ENCODE results near the gene BLID.

The BLID gene

DNA sequence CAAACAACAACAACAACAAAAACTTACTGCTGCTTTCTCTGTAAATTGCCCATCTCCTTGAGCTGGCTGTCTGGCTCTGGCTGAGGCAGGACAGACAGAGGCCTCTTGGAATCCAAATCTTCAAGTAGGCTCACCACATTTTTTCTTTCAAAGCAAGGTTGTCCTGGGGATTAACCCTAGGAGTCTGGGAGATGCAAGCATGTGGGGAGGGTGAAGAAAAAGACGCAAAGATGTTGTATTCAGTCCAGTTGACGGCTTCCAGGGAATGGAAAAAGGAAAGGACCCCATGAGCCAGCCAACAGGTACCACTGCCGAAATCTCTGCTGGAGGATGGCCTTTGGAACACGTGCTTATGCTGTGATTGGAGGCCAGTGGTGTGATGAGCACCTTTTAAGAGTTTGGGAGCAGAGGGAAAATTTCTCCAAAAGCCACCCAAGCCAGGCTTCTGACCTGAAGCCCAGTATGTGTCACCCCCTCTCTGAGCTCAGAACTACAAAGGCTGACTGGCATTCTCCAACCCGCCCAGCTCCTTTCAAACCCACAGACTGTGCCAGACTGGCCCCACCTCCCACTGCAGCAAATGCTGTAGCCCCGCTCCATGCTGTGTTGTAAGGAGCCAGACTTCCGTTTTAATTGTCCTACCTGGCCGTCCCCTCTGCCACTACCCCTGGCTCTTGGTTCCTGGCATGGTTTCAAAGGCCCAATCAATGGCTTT is 10.8 kb downstream of the BLID start:
- DNase-seq (ENCODE audit: low read depth in 2 of 2): no peak

DNA sequence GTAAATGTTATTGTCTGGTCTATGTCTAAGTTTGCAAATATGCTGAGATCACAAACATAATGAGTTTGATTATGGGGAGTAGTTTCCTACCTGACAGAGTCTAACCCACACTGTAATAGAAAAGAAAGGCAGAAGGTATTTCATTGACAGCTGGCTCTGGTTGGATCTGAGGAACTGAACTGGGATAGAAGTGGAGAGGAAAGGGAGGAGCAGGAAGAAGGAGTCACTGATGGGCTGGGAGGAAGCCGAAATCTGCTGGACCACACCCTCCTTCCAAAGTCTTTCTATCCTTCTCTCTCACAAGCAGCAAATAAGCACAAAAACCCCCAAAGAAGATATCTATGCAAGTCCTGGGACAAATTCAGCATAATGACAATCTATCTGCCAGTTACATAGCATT is 11.7 kb downstream of the BLID start:
- DNase-seq (ENCODE audit: low read depth in 2 of 2): no peak

DNA sequence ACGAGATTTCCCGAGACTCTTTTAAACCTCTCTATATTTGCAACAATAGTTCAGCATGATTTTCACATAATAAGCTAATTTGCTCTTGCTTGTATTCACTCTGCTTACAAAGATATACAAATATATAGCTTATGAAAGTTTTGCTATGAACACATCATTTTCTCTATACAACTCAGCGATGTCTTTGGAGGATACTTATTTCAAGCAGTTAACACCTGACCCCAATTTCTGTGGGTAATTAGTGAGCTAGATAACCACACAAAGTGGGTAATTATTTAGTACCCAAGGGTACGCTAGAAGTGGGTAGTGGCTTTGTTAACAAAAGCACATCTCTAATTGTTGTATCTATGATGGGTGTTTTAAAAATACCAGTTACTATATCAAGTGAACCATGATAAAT is 12.3 kb downstream of the BLID start:
- no peak for DNase-seq (ENCODE audit: low read depth in 2 of 2)

DNA sequence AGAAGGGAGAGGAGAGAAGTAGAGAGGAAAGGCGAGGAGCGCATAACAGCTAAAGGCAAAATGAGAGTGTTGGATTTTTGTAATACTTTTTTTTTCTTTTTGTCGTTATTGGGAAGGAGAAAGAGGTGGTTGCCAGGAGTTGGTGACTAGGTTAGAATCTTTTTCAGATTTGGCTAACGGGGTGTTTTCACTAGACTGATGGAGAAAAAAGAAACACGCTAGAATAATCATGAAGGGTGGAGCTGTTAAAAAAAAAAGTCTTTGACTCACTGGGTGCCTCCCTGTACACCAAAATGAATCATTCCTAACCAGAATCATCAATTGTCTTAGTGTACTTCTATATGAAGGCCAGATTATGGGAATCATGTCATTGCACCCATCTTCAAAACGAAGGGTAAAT is 12.7 kb downstream of the BLID start:
- no peak for DNase-seq (ENCODE audit: low read depth in 2 of 2)

DNA sequence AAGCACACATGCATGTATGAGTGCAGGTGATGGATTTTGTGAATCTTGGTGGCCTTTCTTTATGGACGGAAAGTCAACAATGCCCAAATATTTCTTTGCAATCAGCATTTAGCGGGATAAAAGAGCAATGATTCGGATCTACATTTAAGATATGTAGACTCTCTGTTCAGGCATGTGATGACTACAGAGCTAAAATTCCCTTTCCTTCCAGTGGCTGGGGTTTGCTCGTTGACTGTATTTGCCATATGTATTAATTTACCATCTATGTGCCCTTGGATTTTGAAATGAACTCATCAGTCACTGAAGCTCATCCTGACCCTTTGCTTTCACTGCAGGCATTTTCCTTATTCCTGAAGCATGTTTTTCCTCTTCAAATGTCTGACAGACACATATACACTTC is 13.6 kb downstream of the BLID start:
- DNase-seq (ENCODE audit: low read depth in 2 of 2): no peak

DNA sequence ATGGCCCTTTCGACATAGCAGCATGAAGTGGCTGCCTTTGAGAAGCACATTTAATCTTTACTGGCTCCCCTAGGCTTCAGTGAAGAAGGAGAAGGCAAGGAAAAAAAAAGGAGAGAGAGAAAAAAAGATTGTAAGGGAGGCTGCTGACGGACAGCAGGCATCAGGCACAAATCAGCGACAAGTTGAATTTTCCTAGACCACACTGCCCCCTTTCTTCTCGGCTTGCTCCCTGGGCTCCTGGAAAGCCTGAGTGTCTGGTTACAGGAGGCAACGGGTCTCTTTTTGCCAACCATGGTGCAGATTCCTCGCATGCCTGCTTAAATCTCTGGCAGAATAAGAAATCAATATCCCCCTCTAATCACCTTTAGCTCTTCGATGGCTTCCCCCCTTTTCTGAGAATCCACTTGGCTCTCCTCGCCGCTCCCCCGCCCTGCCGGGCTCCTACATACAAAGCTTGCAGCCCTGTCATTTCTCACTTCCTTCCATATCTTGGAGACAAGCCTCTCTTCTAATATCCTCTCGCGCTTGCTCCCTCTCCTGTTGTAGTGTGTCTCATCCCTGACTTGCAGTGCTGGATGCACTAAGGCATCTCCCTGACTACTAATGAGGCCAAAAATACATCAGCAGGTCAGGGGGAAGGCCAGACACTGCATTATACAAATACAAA is 14.3 kb downstream of the BLID start:
- DNase-seq (ENCODE audit: low read depth in 2 of 2): no peak

DNA sequence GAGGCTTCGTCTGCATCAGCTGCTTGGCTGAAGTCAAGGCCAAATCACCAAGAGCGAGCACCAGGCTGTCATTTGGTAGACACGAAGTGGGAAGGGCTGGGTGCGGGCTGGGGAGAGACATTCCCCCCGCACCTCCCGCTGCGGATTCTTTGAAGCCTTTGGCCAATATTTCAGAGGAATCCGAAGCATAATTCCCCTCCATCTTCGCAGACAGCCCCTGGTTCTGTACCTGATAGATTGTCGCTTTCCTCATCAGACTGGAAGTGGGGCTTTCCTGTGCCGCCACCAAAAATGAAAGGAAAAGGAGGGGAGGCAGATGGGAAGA is 15.3 kb downstream of the BLID start:
- DNase-seq (ENCODE audit: low read depth in 2 of 2): no peak

DNA sequence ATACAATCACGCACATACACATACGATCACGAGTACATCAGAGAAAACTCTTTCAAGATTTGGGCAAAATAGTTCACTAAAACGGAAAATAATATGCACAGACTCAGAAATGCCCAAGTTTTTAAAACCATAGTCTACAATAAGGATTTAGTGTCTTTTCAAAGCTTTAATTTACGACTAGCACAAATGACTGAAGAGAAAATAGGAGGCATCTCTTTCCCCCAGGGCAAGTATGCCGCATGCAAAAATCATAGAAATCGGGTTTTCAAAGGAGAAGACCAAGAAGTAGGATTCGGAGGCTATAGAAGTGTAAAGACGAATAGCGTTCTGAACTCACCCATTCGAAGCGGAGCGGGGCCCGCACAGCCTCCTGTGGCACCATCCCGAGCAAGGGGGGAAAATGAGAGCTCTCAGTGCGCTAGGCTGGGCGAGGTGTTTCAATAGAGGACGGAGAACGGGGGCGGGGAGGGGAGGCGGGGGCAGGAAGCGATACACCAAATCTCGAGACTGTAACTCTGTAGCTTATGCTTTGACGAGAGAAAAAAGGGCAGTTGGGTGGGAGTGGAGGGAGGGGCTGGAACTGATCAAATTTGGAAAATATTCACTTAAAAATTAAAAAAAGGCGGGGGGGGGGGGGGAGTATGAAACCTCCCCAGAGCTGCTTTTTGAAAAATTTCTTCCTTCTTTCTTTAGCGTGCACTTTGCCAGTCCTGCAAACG is 15.8 kb downstream of the BLID start:
- DNase-seq (ENCODE audit: low read depth in 2 of 2): no peak

DNA sequence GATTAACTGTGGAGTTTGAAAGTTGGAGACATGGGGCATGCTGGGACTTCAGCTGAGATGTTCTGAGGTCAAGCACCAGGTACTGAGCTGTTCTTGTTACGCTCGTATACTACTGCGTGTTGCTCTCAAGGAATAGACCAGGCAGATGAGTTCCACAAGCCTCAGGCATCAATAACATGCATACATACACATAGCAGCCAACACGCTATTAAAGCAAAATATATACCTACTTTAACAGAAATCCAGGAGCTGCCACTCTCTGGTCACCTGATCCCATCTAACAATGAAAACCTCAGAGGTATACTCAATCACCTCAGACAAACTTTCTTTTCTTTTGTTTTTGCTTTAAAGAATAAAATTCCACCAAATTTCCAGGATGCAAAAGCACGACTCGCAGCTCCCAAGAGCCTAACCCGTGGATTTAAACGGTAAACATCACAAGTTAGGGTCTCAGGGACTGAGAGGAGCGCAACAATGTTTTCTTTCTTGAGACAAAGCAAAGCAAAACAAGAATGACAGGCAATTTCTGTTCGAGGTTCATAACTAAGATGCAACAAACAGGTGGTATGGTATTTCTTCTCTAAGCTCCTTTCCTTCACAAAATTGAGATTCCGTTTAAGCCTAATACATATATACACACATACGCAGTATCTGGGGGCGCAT is 16.5 kb downstream of the BLID start:
- DNase-seq (ENCODE audit: low read depth in 2 of 2): no peak

DNA sequence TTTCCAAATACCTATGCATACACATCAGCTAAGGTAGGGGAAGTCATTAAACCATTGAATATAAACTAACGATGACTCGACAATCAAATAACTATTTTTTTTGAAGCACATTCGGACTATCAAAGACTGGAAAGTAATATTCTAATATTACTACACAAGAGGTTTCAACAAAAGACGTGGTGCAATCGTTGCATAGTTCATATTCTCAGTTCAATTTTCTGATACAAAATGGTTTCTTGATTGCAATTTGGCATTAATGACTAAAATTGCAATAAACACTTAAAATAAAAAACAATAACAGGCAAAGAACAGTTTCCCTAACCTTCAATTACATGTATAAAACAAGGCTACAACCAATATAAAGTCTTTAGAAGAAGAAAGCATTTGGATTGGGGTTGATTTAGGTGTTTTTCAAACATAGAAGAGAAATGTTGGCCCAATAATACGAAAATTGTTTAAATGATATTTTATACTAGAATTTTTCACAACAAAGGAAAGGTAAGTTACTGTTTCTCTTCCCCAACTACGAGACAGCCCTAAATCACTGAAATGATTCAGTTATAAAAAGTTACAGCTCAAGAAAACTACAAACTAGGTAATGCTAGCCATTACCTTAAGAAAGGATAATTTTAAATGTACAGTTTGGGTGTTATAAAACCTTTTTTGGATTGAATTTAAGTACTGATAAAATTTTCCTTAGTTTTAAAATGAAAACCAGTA is 17.6 kb downstream of the BLID start:
- DNase-seq (ENCODE audit: low read depth in 2 of 2): no peak

DNA sequence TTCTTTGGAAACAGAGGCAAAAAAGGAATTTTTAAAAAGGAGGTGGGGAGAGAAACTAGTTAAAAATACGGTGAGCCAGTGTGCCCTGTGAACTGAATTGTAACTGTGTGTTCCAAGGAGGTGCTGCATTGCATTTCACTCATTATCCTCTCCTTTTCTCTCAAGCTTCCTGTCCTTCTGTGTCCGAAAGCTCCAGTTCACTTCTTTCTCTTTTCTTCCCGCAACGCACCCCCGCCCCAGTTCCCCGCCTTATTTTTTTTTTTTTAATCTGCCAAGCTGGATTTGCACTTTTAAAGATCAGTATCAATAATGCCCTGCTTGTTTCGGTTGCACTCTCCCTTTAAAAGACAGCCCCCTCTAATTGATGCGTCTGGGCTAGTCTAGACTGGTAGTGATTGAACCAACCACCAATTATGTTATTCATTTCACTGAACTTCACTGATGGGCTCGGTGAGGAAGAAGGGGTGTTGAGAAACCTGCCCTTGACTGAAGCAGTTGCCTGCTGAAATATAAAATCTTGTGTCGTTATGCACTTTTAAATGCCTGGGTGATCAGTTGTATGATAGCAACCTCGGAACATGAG is 18.5 kb downstream of the BLID start:
- DNase-seq (ENCODE audit: low read depth in 2 of 2): no peak

DNA sequence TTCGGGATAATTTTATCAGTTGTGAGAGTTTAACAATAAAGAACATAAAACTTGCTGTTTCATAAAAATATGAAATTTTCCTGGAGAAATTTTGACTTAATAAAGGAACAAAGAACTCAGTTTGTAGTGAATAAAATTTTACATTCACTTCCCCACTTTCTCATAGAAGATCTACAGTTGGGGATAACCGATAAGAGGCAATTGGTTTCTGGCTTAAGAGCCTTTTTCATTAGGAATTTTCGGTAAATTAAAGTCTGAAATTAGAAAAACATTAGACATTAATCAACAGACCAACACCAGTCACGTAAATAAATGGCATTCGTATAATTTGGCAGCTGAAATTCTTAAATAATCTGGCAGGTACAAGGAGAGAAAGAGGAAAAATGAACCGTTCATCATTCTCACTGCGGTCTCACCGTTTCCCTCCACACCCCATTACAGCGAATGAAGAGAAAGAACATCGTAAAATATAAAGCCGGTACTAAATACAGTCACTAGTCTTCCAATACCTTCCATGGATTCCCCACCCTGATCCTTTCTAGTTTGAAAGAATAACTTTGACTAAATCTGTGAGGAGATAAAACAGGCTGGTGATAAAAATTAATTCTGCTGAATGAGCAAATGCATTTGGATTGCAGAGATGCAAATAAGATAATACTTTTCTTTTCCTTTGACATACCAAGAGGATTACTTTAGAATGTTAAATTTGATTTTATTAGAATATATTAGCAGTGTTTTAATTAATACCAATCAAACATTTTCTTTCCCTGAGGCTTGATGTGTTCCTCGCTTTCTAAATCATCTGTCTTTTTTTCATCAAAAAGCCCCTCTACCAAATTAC is 19.5 kb downstream of the BLID start:
- DNase-seq (ENCODE audit: low read depth in 2 of 2): no peak

DNA sequence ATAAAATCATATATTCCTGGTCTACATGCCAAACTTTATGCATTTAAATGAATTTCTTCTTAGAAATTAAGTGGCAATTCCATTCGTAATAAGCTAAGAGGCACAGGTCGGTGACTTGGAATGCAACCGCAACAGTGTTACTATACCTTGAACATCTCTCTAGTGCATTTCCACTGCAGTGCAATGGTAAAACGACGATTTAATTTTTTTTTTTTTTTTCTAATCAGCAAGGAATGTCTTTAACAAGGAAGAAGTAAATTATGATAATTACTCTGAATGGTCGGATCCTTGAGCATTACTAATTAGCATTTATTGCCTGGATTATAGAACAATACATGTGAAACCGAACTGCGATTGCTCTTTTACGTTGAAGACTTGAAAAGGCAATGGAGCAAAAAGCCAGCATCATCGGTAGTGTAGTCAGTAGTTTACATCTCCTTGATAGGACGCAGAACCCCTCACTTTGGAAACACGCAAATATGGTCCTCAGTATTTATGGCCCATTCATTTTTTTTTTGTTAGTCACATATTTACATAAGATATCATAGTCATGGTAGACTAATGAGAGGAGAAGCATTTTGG is 20.2 kb downstream of the BLID start:
- DNase-seq (ENCODE audit: low read depth in 2 of 2): no peak

DNA sequence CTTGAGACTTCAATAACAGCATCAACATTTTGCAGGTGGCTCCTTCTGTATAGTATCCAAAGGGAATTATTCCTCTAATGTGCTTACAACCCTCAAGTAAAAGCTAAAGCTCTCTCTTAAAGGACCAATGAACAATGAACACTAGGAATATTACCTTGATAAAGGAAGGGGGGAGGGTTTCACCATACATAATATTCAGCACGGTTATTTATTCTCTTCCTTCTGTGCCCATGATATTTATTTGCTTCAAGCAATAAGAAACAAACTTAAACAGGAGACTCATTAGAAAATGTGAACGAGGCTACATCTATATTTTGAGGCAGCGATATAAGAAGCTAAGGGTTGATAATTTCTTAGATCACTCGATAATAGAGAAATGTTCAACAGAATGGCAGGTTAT is 21.2 kb downstream of the BLID start:
- DNase-seq (ENCODE audit: low read depth in 2 of 2): no peak

DNA sequence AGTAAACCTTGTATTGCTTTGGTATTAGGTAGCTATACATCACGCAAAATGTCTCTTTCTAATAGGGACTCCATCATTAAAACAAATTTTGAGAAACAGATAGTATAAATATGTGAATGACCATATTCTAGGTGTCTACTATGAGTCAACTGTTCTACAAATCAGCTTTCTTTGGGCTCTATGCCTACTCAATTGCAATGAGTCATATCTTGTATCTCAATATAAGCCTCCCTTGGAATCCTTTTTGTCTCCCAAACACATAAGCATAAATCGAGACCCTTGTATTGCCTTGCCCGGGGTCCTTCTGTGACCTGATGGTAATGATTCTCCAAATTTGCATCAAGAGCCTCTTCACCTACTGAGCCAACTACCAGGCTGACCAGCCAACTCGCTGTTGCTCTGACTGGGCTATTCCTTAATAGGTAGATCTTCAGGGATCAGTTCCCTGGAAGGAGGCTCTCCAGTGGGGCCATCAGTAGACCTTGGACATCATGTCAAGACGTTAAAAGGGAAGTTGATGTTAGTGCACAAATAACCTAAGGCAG is 22.2 kb downstream of the BLID start:
- DNase-seq (ENCODE audit: low read depth in 2 of 2): no peak

DNA sequence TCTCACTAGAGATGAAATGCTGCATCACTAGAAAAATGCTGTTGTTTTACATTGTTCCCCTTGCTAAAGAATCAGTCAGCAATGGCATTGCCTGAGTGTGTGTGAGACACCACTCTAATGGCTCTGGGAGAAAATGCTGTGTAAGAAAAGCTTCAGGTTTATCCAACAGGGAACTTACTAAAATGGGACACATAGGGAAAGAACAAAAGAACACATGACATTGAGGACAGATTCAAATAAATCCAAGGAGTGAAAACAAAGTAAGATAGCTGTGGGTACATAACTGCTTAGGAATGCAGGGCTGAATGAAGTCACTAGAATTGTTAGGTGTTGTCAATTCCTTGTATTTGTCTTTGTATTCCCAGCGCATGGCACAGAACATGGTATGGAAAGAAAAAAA is 24.2 kb downstream of the BLID start:
- no peak for DNase-seq (ENCODE audit: low read depth in 2 of 2)

DNA sequence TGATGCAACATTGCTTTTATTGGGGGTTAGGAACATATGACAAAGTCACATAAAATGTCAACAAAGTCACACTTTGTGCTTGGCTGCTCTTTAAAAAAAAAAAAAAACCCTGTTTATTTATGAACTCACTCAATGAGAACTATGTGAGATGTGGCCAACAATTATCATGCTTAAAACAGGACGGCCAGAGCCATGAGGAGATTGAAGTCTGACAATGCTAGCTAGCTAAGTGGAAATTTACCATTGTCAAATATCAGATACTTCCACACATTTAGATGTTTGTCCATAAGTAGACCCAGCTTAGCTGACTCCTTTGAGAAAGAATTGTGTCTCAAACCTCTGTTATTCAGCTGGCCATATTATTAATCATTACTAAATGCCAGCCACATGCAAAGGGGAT is 26.9 kb downstream of the BLID start:
- DNase-seq (ENCODE audit: low read depth in 2 of 2): no peak

DNA sequence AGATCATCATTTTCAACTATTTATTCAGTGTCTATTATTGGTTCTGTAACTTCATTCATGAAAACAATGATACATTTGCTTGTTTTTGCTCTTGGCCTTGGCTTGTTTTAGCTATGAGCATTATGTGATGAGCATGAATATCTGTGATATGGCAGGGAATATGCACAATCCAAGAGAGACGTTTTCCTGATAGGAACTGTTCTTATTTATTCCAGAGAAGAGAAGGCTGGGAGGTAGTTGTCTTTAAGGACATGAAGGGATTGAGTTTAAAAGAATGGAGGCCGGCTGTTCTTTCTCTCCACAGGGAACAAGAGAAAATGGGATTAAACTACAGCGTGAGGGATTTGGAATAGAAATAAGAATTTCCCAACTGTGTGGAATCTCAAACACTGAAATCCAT is 30.3 kb downstream of the BLID start:
- no peak for DNase-seq (ENCODE audit: low read depth in 2 of 2)

DNA sequence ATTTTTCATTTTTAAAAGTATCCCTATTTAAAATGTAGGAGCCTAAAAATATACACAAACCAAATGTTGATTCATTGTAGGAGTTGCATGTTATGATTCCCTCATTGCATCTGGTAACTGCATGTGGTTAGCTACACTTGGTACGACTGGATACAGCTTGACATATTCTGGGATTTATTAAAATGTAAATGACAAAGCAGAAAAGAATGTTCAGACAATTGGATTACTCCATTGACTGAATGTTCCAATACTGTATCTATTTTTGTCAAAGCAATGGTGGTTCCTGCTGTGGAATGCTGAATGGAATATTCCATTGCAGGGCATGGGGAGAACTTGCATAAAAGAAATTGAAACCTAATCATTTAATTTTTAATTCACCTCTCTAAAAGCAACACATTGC is 30.8 kb downstream of the BLID start:
- DNase-seq (ENCODE audit: low read depth in 2 of 2): no peak

DNA sequence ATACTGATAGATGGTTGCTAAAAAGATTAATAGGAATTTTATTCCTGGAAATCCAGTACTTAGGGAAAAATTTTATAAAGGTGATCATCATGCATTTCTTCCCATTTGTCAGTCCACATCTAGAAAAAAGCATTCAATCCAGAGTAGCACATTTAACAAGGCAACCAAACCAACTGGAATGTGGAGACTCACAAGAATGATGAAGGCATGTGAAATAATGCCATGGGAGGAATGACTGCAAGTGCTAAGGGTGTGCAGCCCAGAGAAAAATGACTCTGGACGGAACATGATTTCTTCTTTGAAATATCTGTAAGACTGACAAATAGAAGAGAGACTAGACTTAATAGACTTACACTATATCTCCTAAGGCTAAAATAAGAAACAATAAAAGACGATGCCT is 33.8 kb downstream of the BLID start:
- DNase-seq (ENCODE audit: low read depth in 2 of 2): no peak

Data from stimulated activated CD8-positive, alpha-beta memory T cell treated with anti-CD3 and anti-CD28 coated beads, Interleukin-2, amount 100 ng/mL, for 48 hours (primary cell).